Activated T-helper 17 cell treated with anti-CD3 and anti-CD28 coated beads, Interleukin-2, amount 50 U/mL, for 72 hours (primary cell): ENCODE data around the gene KRT28. TPM values are rescaled to one million over a fixed set of nuclear protein-coding genes. Genes with fewer than 3 reads are reported as not detected.
"Not testable (repeated sequence)": the region's sequence is repeated elsewhere in the genome, so short reads cannot be mapped to it uniquely, and the experiment has no call there.

Experiments used
- ATAC-seq: fragments of 150-1000 bp; cut with Tn5 transposase; replicated peaks from 2 replicates; pipeline ENCODE4 v1.10.0; 2021; ENCODE audit warnings: mild to moderate bottlenecking, moderate library complexity
- H3K27ac Mint-ChIP-seq: one replicate; pipeline ENCODE4 v1.8.0; 2022; ENCODE audit warnings: mixed read lengths
- H3K27me3 Mint-ChIP-seq: one replicate; pipeline ENCODE4 v1.8.0; 2022; ENCODE audit warnings: mixed read lengths
- H3K36me3 Mint-ChIP-seq: one replicate; pipeline ENCODE4 v1.8.0; 2022; ENCODE audit warnings: low read depth, mild to moderate bottlenecking, mixed read lengths
- H3K4me1 Mint-ChIP-seq: one replicate; pipeline ENCODE4 v1.8.0; 2022; ENCODE audit warnings: mixed read lengths
- H3K4me3 Mint-ChIP-seq: one replicate; pipeline ENCODE4 v1.8.0; 2022; ENCODE audit warnings: mild to moderate bottlenecking, mixed read lengths
- H3K9me3 Mint-ChIP-seq: one replicate; pipeline ENCODE4 v1.8.0; 2022; ENCODE audit warnings: mixed read lengths
- total RNA-seq, 2 donors: library from RNA; stranded (reverse); gene quantifications; one replicate each; pipeline ENCODE4 v1.2.3, GENCODE V29; 2022

KRT28 gene
- total RNA-seq, 2 donors from 2014 or later: not detected

DNA sequence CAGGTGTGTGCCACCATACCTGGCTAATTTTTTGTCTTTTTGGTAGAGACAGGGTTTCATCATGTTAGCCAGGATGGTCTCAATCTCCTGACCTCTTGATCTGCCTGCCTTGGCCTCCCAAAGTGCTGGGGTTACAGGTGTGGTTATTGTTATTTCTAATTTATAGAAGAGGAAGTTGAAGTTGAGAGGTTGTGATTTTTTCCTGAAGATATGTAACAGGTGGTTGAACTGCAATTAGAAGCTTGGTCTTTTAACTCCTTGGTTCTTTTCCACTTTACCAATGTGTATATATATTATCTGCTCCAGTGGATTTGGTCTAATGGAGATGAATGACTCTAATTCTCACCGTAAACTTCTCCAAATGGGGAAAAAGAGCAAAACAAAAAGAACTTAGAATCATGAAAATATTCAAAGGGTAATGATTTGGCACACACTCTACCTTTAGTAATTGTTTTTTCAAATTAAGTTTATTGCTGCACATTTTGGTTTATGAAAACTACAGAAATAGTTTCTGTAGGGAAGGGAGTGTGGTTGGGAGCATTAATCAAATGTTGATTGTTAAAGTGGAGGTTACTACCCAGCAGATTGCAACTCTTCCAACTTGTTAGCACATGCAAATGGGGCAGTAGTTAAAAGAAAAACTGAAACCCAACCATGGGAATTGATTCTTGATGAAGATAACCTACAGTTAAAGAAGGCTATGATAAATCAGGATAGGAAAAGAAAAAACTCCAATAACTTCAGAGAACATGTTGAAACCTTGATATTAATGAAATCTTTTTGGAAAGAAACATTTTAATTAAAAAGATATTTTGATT is 24.5 kb upstream of the KRT28 start:
- Mint-ChIP-seq H3K9me3 (no peaks in the 10 kb centered on the region), H3K4me1 (peaks cover 4% of the 10 kb centered on the region), H3K36me3 (peaks cover 9% of the 10 kb centered on the region), H3K4me3 (no peak overlapping the region), H3K27ac (no peak overlapping the region), H3K27me3 (peaks cover 7% of the 10 kb centered on the region)
- no peak for ATAC-seq

DNA sequence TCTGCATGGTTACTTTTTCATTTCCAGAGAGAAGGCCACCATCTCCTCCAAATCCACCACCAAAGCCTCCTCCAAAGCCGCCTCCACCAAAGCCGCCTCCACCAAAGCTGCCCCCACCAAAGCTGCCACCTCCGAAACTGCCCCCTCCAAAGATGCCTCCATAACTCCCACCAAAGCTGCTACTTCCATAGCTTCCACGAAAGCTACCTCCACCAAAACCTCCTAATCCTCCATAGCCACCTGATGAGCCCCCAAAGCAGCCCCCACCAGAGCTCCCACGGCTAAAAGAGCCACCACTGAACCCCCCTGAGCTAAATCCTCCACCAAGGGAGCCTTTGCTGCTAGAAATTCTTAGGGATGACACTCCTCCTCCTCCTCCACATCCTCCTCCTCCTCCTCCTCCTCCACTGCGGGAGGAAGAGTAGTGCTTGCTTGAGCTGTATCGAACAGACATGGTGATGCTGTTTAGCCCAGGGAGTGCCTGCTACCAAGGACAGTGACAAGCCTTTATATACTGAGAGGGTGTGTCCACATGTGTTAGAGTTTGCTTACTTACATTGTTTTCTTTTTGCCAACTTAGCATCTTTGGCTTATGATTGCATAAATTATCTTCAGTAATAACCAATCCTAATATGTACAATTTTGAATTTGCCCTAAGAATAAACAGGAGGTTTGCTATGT is 22.5 kb upstream of the KRT28 start, which contains the start of gene KRT10:
Gene KRT10, minus strand, starts transcription at position 483 of the 681 bp plus-strand sequence. Its CDS starts 29 bp downstream, at position 454.
- Mint-ChIP-seq H3K9me3 (peaks cover 2% of the 10 kb centered on the region), H3K36me3 (peaks cover 23% of the 10 kb centered on the region)

DNA sequence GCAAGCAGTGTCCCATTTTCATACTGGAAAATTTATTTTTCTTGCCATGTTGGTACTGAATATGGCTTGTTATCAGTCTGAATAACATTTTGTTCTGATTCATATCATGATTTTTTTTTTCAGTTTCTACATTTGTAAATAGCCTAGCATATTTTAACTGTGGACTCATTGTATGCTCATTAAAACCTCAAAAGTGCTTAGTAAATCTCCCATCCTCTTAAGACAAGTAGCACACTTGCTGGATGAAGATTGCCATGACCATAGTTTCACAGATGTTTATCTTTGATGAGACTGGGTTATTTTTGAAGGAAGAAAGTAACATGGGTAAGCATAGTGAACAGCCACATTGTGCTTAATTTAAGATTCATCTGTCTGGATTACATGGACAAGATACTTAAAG is 21.8 kb upstream of the KRT28 start:
- no peak overlapping the region for H3K27ac Mint-ChIP-seq
- peaks cover 3% of the 10 kb centered on the region for H3K9me3 Mint-ChIP-seq
- H3K4me3 Mint-ChIP-seq: no peak overlapping the region
- H3K27me3 Mint-ChIP-seq: peaks cover 7% of the 10 kb centered on the region
- peaks cover 10% of the 10 kb centered on the region for H3K4me1 Mint-ChIP-seq
- ATAC-seq: no peak
- peaks cover 30% of the 10 kb centered on the region for H3K36me3 Mint-ChIP-seq

More for the DNA sequence above, 22.5 kb upstream of the KRT28 start, which contains the start of gene KRT10:
- Mint-ChIP-seq H3K4me3 (no peak within 1 kb of the TSS), H3K27ac (no peak within 1 kb of the TSS), H3K4me1 (peaks cover 4% of the 10 kb centered on the region), H3K27me3 (peaks cover 7% of the 10 kb centered on the region)
- ATAC-seq: no peak

DNA sequence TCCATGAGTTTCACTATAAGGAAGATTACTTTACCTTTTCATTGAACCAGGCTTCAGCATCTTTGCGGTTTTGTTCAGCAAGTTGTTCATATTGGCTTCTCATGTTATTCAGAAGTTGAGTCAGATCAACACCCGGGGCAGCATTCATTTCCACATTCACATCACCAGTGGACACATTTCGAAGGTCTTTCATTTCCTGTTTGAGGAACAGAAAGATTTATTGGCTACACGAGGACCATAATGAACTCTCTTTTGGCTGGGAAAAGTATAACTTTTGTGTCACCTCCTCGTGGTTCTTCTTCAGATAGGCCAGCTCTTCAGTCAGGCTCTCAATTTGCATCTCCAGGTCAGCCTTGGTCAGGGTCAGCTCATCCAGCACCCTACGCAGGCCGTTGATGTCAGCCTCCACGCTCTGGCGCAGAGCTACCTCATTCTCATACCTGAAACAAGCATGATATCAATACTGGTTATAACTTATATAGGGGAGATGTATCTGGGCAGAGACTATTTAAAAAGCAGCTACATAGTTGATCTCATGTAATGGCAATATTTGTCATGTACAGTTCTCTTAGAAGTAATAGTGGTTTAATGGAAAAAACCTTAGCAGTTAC is 20.6 kb upstream of the KRT28 start:
- ATAC-seq: peak; percentile 39
- peaks cover 33% of the 10 kb centered on the region for H3K36me3 Mint-ChIP-seq
- peaks cover 4% of the 10 kb centered on the region for H3K27me3 Mint-ChIP-seq
- H3K9me3 Mint-ChIP-seq: peaks cover 3% of the 10 kb centered on the region
- peak overlapping the region; percentile 97 for H3K27ac Mint-ChIP-seq
- peaks cover 10% of the 10 kb centered on the region for H3K4me1 Mint-ChIP-seq
- peak overlapping the region; percentile 99 for H3K4me3 Mint-ChIP-seq

DNA sequence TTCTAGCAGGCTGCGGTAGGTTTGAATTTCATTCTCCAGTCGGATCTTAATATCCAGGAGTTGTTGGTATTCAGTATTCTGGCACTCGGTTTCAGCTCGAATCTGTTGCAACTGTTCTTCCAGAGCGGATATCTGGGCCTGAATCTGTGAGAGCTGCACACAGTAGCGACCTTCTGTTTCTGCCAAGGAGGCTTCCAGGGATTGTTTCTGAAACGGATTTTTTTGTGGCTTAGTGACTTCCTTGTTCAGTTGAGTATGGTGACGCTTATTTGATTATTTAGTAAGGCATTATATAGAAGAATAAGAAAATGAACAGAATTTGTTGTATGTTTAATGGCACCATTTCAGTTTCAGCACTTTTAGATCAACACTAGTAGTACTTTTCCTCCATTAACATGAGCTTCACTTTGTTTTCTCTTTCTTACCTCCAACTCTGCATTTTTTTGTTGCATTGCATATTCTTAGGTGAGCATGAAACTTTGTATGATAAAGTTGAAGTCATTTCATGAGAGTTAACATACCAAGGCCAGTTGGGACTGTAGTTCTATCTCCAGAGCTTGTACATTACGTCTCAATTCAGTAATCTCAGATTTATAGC is 19.9 kb upstream of the KRT28 start:
- Mint-ChIP-seq H3K27me3 (peaks cover 6% of the 10 kb centered on the region), H3K4me3 (peak overlapping the region; percentile 99), H3K27ac (peak overlapping the region; percentile 97), H3K4me1 (peaks cover 10% of the 10 kb centered on the region), H3K36me3 (peaks cover 33% of the 10 kb centered on the region), H3K9me3 (peaks cover 3% of the 10 kb centered on the region)
- ATAC-seq: no peak

DNA sequence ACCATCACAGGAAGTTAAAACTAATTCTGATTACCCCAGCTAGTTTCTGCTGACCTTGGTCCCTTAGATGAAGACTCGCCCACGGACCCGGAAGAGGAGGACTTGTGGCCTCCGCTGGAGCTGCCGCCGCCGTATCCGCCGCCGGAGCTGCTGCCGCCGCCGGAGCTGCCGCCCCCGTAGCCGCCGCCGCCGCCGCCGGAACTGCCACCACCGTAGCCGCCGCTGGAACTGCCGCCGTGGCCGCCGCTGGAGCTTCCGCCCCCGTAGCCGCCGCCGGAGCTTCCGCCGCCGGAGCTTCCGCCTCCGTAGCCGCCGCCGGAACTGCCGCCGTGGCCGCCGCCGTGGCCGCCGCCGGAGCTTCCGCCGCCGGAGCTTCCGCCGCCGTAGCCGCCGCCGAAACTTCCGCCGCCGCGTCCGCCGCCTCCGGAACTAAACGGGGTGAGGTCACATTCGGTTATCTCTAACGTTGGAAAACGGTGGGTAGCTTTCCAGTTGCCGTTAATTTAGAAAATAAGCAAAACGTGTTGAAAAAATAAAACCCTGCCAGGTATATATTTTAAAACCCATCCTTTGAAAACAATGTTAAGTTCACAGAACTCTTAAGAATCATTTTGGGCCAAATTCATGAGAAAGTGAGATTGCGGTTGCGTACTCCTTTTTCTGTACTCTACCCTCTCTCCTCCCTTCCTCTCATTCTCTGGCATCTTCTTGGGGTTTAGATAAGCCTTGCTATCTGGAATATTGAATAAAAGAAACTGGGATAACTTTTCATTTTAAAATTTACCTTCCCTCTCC is 19.2 kb upstream of the KRT28 start:
- H3K4me1 Mint-ChIP-seq: peaks cover 10% of the 10 kb centered on the region

DNA sequence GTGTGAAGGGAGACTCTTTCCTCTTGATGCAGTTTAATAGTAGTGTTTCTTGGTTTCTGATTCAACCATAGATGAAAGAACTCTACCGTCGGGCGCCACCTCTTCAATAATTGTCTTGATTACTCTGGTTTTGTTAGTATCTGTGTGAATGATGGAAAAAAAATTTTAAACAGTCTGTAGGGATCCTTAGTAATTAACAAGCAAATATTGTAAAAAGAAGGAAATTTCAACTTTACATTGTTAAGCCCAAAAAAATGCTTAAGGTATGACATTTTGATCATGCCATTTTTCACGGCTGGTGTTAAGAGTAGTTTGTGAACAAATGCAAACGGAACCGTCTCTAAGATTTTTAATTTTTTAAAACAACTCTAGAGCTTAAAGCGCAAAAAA is 18.6 kb upstream of the KRT28 start:
- Mint-ChIP-seq H3K9me3 (peaks cover 3% of the 10 kb centered on the region), H3K36me3 (peaks cover 33% of the 10 kb centered on the region), H3K27me3 (peaks cover 13% of the 10 kb centered on the region), H3K4me1 (peaks cover 10% of the 10 kb centered on the region), H3K4me3 (peak overlapping the region; percentile 99), H3K27ac (peak overlapping the region; percentile 97)
- ATAC-seq: no peak

More for the DNA sequence above, 19.2 kb upstream of the KRT28 start:
- Mint-ChIP-seq H3K27ac (peak overlapping the region; percentile 97), H3K9me3 (peaks cover 3% of the 10 kb centered on the region), H3K36me3 (peaks cover 33% of the 10 kb centered on the region), H3K27me3 (peaks cover 9% of the 10 kb centered on the region), H3K4me3 (peak overlapping the region; percentile 99)
- peak; percentile 87 for ATAC-seq

DNA sequence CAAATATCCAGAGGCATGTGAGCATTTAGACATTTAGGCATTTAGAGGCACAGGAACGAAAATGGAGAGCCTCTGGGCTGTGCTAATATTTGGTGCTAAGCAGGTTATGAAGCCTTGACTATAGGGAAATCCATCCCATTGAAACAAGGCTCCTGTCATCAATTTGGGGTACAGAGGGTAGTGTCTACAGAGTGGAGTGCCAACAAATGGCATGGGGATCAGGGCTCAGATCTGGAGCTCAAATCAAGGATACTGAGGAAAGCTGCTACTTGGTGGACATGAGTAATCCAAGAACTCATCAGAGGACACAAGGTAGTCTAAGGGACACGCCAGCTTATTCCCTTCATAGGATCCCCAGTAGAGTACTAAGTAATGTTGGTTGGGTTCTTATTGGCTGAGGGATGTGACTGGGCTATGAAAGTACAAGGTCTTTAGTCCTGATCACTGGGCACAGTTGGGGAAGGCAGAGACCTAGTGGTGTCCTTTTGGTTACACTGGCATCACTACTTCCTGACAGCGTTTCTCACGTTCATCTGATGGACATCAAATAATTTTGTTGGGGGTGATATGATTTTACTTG is 17.4 kb upstream of the KRT28 start:
- peak overlapping the region; percentile 39 for H3K27ac Mint-ChIP-seq
- H3K9me3 Mint-ChIP-seq: peaks cover 3% of the 10 kb centered on the region
- H3K36me3 Mint-ChIP-seq: peaks cover 30% of the 10 kb centered on the region
- no peak for ATAC-seq
- H3K27me3 Mint-ChIP-seq: peaks cover 15% of the 10 kb centered on the region
- peak overlapping the region; percentile 99 for H3K4me3 Mint-ChIP-seq
- H3K4me1 Mint-ChIP-seq: peaks cover 10% of the 10 kb centered on the region

DNA sequence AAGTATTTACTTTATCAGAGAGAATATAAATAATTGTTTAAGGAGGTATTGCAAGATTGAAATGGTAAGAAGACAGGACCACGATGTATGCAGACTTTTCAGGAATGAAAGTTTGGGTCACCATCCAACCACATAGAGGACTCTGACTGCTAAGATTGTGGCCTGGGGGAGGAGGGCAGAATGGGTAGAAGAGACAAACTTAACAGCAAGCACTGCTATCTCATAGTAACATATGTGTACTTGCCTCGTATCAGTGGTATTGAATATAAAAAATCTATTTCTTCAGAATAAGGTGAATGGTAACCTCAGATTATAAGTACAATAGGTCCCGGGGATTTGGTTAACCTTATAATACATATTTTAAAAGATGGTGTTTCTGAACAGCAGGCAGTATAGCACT is 16.8 kb upstream of the KRT28 start:
- peaks cover 3% of the 10 kb centered on the region for H3K9me3 Mint-ChIP-seq
- H3K27me3 Mint-ChIP-seq: peaks cover 18% of the 10 kb centered on the region
- H3K27ac Mint-ChIP-seq: no peak overlapping the region
- H3K4me1 Mint-ChIP-seq: peaks cover 10% of the 10 kb centered on the region
- peaks cover 24% of the 10 kb centered on the region for H3K36me3 Mint-ChIP-seq
- ATAC-seq: no peak
- peak overlapping the region; percentile 99 for H3K4me3 Mint-ChIP-seq

DNA sequence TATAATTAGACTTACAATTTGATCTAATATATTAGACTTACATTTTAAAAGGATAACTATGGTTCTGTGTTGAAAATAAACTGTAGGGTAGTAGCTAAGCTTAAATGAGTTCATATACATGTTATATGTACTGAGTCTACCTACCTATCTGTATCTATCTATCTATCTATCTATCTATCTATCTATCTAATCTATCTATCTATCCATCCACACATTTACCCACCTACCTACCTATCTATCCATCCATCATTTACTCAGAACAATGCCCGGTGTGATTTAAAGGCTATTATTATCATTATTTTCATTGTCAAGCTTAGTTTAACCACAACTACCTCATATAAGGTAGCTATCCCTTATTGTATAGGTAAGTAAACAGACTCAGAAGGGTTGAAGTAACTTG is 15.6 kb upstream of the KRT28 start:
- Mint-ChIP-seq H3K27me3 (peaks cover 26% of the 10 kb centered on the region), H3K9me3 (peaks cover 3% of the 10 kb centered on the region), H3K36me3 (peaks cover 24% of the 10 kb centered on the region), H3K4me3 (no peak overlapping the region), H3K4me1 (peaks cover 10% of the 10 kb centered on the region), H3K27ac (no peak overlapping the region)
- ATAC-seq: no peak

DNA sequence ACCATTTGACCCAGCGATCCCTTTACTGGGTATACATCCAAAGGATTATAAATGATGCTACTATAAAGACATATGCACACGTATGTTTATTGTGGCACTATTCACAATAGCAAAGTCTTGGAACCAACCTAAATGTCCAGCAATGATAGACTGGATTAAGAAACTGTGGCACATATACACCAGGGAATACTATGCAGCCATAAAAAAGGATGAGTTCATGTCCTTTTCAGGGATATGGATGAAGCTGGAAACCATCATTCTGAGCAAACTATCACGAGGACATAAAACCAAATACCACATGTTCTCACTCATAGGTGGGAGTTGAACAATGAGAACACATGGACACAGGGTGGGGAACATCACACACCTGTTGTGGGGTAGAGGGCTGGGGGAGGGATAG is 14.9 kb upstream of the KRT28 start:
- not testable (repeated sequence) for H3K4me3 Mint-ChIP-seq, ATAC-seq, H3K9me3 Mint-ChIP-seq, H3K27ac Mint-ChIP-seq
- Mint-ChIP-seq H3K36me3 (peaks cover 24% of the 10 kb centered on the region), H3K4me1 (peaks cover 10% of the 10 kb centered on the region), H3K27me3 (peaks cover 33% of the 10 kb centered on the region)

DNA sequence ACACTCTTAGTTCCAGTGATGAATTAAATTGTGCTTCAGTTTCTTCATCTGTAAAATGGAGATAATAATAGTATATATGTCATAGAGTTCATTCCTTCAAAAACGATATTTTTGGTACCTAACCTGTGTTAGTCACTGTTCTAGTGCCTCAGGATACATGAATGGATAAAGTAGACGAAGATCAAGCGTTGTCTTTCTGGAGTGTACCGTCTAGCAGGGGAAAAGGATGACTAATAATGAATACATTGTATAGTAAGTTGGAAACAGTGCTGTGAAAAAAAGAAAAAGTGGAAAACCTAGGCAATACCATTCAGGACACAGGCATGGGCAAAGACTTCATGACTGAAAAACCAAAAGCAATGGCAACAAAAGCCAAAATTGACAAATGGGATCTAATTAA is 14.0 kb upstream of the KRT28 start:
- H3K4me1 Mint-ChIP-seq: peaks cover 10% of the 10 kb centered on the region
- H3K4me3 Mint-ChIP-seq: no peak overlapping the region
- H3K27ac Mint-ChIP-seq: no peak overlapping the region
- peaks cover 38% of the 10 kb centered on the region for H3K27me3 Mint-ChIP-seq
- peaks cover 3% of the 10 kb centered on the region for H3K9me3 Mint-ChIP-seq
- ATAC-seq: no peak
- peaks cover 24% of the 10 kb centered on the region for H3K36me3 Mint-ChIP-seq

DNA sequence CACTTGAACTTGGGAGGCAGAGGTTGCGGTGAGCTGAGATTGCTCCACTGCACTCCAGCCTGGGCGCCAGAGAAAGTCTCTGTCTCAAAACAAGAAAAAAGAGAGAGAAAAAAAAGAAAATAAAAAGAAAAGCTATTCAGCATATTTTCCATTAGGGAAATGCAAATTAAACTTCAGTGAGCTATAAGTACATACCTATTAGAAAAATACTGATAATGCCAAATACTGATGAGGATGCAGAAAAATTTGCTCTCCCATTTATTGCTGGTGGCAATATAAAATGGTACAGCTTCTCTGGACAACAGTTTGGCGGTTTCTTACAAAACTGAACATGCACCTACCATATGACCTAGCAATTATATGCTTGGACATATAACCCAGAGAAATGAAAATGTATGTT is 12.9 kb upstream of the KRT28 start:
- Mint-ChIP-seq H3K27ac (no peak overlapping the region), H3K36me3 (peaks cover 14% of the 10 kb centered on the region), H3K9me3 (peaks cover 3% of the 10 kb centered on the region), H3K4me3 (no peak overlapping the region), H3K4me1 (peaks cover 10% of the 10 kb centered on the region), H3K27me3 (peaks cover 43% of the 10 kb centered on the region)
- ATAC-seq: no peak
